ENCODE results near the gene EXOC2.

EXOC2 gene

GRCh38 chr6:492178-492577, 200.8 kb downstream of the EXOC2 start:
- in situ Hi-C loops (cut with HindIII; ENCODE audit: low sequenced_read_pairs) = no loop called here
- H3K4me3 ChIP-seq (ENCODE audit: low read depth, low read length) = no peak overlapping the region
- no peak for TF ChIP-seq CTCF (IDR thresholded peaks at IDR 0.05; ENCODE audit: low read depth, low read length)
- no peak for DNase-seq (ENCODE audit: low read depth, low spot score)

- no peak overlapping the region for H3K4me3 ChIP-seq (ENCODE audit: low read depth, low read length)
- no peak for TF ChIP-seq CTCF (IDR thresholded peaks at IDR 0.05; ENCODE audit: low read depth, low read length)
- DNase-seq (ENCODE audit: low read depth, low spot score) = peak; percentile 17
- in situ Hi-C loops (cut with HindIII; ENCODE audit: low sequenced_read_pairs) = no loop called here
Observed at GRCh38 chr6:491233-491632, 201.7 kb downstream of the EXOC2 start.

- H3K4me3 ChIP-seq (ENCODE audit: low read depth, low read length) = no peak overlapping the region
- no peak for DNase-seq (ENCODE audit: low read depth, low spot score)
- in situ Hi-C loops (cut with HindIII; ENCODE audit: low sequenced_read_pairs) = no loop called here
- TF ChIP-seq CTCF (IDR thresholded peaks at IDR 0.05; ENCODE audit: low read depth, low read length) = no peak
Observed at GRCh38 chr6:490251-491037, 202.5 kb downstream of the EXOC2 start.

GRCh38 chr6:489762-490161, 203.2 kb downstream of the EXOC2 start:
- TF ChIP-seq CTCF (IDR thresholded peaks at IDR 0.05; ENCODE audit: low read depth, low read length) = no peak
- no peak for DNase-seq (ENCODE audit: low read depth, low spot score)
- H3K4me3 ChIP-seq (ENCODE audit: low read depth, low read length) = no peak overlapping the region
- in situ Hi-C loops (cut with HindIII; ENCODE audit: low sequenced_read_pairs) = no loop called here

GRCh38 chr6:489001-489400, 203.9 kb downstream of the EXOC2 start:
- in situ Hi-C loops (cut with HindIII; ENCODE audit: low sequenced_read_pairs) = no loop called here
- no peak overlapping the region for H3K4me3 ChIP-seq (ENCODE audit: low read depth, low read length)
- DNase-seq (ENCODE audit: low read depth, low spot score) = no peak
- no peak for TF ChIP-seq CTCF (IDR thresholded peaks at IDR 0.05; ENCODE audit: low read depth, low read length)

GRCh38 chr6:487956-488355, 205.0 kb downstream of the EXOC2 start:
- no peak for DNase-seq (ENCODE audit: low read depth, low spot score)
- in situ Hi-C loops (cut with HindIII; ENCODE audit: low sequenced_read_pairs) = no loop called here
- no peak for TF ChIP-seq CTCF (IDR thresholded peaks at IDR 0.05; ENCODE audit: low read depth, low read length)
- no peak overlapping the region for H3K4me3 ChIP-seq (ENCODE audit: low read depth, low read length)
